Epithelial cell of esophagus (primary cell): Measurements from ENCODE around the gene NFATC2.
A peak's percentile ranks its signal among the peaks of the same experiment; 100 is the strongest.

ENCODE experiments used
- DNase-seq: peaks from one replicate; pipeline ENCODE4 v3.0.0; 2010; ENCODE audit warnings: low read depth
- H3K4me3 ChIP-seq: 2 replicates; pipeline ENCODE4 v1.5.1; 2011; ENCODE audit warnings: mild to moderate bottlenecking, low read length, control low read depth
- TF ChIP-seq, protein P1 (sequence below): IDR thresholded peaks from 2 replicates; pipeline ENCODE4 v1.5.1; 2011; ENCODE audit warnings: low read depth, mild to moderate bottlenecking, low read length, control low read depth, inconsistent platforms; ENCODE audit not compliant: insufficient read depth; ENCODE audit errors: missing control alignments

The NFATC2 gene

GRCh38 chr20:51422514-51423289, 119.8 kb downstream of the NFATC2 start:
- no peak overlapping the region for H3K4me3 ChIP-seq
- TF ChIP-seq, protein P1, sequence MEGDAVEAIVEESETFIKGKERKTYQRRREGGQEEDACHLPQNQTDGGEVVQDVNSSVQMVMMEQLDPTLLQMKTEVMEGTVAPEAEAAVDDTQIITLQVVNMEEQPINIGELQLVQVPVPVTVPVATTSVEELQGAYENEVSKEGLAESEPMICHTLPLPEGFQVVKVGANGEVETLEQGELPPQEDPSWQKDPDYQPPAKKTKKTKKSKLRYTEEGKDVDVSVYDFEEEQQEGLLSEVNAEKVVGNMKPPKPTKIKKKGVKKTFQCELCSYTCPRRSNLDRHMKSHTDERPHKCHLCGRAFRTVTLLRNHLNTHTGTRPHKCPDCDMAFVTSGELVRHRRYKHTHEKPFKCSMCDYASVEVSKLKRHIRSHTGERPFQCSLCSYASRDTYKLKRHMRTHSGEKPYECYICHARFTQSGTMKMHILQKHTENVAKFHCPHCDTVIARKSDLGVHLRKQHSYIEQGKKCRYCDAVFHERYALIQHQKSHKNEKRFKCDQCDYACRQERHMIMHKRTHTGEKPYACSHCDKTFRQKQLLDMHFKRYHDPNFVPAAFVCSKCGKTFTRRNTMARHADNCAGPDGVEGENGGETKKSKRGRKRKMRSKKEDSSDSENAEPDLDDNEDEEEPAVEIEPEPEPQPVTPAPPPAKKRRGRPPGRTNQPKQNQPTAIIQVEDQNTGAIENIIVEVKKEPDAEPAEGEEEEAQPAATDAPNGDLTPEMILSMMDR, result no peak
- DNase-seq, result no peak

DNA sequence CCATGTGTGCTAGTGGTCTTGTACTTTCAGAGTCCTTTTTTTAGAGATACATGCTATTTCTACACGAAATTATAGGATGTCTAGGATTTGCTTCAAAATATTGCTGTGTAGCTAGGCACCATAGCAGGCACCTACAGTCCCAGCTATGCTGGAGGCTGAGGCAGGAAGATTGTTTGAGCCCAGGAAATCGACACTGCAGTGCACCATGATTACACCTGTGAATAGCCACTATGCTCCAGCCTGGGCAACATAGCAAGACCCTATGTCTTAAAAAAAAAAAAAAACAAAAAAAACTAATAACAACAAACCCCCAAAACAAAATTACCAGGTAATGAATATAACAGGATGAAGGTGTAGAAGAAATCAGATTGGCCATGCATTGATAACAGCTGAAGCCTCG, 121.7 kb downstream of the NFATC2 start:
- no peak overlapping the region for H3K4me3 ChIP-seq
- no peak for DNase-seq
- TF ChIP-seq, protein P1, result no peak

DNA sequence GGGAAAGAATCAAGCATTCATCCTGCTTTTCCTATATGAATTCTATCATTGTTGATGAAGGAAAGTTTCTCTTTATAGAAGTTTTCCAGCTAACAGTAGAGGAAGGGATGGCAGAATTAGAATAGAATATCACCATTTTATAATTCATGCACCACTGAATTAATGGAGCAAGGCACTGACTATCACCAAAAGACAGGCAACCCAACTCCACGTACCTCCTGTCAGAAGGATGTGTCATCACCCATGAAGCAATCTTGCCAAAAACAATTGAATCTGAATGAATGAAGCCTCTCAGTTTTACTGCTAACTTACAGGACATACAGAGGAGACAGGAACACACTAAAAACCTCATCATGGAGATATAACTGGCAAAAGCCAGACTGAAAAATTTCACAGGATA, 122.4 kb downstream of the NFATC2 start:
- H3K4me3 ChIP-seq, result no peak overlapping the region
- TF ChIP-seq, protein P1, result no peak
- peak; percentile 68 for DNase-seq

DNA sequence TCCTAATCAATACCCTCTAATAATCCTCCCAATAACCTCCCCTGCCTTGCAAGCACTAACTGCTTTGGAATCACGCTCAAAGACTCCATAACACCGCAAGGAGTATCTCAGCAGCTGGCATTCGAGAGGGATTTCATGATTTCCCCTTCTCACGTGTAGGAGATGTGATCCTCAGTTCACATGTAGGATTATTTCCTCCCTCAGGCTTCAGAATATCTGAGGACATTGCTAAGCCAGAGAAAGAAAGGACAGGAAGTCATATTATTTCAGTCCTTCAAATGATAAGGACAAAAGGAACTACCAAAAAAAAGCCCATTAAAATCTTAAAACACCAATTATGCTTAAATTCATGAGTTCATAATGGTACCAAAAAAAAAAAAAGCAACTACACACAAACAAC, 122.9 kb downstream of the NFATC2 start:
- no peak overlapping the region for H3K4me3 ChIP-seq
- DNase-seq, result no peak
- TF ChIP-seq, protein P1, result no peak

- TF ChIP-seq, protein P1, result no peak
- DNase-seq, result no peak
- no peak overlapping the region for H3K4me3 ChIP-seq
Measured at GRCh38 chr20:51419231-51419630, 123.3 kb downstream of the NFATC2 start.

DNA sequence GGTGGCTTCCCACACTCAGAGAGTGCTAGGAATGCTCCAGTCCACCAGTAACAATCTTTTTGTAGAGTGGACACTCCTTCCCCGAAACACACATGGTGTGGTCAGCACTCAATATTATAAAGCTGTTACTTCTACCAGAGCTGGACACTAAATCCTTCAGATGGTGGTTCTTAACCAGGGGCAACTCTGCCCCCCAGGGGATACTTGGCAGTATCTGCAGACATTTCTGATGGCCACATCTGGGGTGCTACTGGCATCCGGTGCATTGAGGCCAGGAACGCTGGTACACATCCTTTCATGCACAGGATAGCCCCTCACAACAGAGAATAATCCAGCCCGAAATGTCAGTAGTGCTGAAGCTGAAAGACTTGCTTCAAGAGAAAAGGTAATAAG, 124.4 kb downstream of the NFATC2 start:
- no peak overlapping the region for H3K4me3 ChIP-seq
- TF ChIP-seq, protein P1, result no peak
- no peak for DNase-seq

DNA sequence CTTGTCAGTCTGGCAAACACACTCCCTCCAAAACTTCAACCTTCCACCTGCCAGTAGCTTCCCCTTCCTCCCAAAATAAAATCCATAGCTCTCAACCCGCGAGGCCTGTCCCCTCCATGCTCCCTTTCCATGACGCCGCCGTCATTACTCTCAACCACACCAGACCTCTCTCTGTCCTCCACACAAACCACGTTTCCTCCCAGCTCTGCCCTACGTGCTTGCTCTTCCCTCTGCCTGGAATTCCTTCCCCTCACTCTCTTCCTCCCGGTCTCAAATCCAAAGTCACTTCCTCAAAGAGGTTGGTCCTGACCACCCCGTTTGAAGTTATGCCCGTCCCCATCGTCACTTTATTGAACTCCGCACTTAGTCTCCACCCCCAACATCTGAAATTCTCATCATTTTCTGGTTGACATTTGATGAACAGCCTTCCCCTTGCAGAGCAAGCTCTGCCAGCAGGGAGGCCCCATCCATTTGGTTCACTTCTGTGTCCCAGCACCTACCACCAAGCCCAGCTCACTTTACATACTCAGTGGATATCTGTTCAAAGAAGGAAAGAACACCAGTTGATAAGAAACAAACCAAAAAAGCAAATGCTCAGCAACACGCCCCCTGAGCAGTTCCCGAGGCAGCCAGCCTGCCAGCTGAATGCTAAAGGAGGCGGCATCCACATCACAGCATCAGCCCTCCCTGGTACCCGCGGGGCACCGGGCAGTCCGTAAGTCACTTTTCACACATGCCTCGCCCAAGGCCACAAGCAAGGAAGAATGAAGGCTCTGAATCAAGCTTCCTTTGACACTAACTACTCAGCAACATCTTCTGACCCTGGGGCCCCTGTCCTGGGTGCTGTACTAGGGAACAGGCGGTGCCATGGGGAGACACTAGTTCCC, 125.0 kb downstream of the NFATC2 start:
- TF ChIP-seq, protein P1, result no peak
- DNase-seq, result no peak
- no peak overlapping the region for H3K4me3 ChIP-seq
